Endometrial microvascular endothelial cells (primary cell): ENCODE results near the gene CCDC83. TPM values are rescaled to one million over a fixed set of nuclear protein-coding genes. Genes with fewer than 3 reads are reported as not detected.

ENCODE experiments used
- in situ Hi-C: cut with HindIII; loops from 2 replicates; pipeline ENCODE4 v1.10.0; 2017; ENCODE audit warnings: low sequenced_read_pairs, low pct_unique_long_range_greater_than_20kb; ENCODE audit errors: inconsistent ontology term
- total RNA-seq: library from RNA; depleted of rRNA; stranded (reverse); fragments of >200 nt; gene quantifications from one replicate; pipeline ENCODE4 v1.2.3, GENCODE V29; 2015; ENCODE audit errors: inconsistent ontology term

CCDC83 gene
- total RNA-seq, 1 donor from 2014 or later: not detected

DNA sequence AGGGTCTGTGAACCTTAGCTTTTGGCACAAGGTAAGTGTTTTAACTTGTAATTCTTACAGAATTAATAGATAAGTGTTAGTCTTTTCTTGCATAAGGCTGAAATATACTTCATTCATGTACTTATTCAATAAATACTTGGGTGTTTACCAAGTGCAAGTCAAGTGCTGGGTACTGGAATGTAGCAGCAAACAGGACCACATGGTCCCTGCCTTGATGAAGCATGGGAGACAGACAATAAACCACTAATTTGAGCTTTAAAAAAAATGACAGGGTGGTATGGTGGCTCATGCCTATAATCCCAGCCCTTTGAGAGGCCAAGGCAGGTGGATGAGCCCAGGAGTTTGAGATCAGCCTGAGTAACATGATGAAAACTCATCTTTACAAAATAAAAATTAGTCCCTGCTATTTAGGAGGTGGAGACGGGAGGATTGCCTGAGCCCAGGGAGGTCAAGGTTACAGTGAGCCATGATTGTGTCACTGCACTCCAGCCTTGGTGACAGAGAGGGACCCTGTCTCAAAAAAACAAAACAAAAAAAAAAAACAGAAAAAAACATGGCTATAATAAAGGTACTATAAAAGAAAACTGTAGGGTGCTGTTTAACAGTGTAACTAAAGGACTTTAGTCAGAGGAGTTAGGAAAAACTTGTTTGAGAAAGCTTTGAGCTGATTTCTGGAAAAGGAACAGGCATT lies 11.1 kb downstream of the CCDC83 start:
- in situ Hi-C loops: no loop called here

- in situ Hi-C loops: no loop called here
Measured at GRCh38 chr11:85867751-85868150, 12.6 kb downstream of the CCDC83 start.

- in situ Hi-C loops: no loop called here
Measured at GRCh38 chr11:85869781-85870180, 14.6 kb downstream of the CCDC83 start.

DNA sequence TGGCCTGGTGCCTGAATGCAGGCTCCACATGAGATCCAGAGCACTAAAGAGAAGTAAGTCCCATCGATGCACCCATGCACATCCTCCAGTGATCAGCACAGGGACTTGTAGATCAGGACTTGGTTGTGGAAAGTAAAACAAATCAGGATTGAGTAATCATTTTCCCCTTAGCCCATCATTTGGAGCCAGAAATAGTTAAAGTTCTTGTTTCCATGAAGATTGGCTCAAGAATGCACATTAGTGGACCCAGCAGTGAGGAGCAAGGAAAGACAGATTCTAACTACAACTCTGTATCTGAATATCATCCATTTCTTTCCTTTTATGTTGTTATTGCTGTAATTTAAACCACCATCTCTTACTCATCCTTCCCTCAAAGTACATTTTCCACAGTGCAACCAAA lies 19.1 kb downstream of the CCDC83 start:
- in situ Hi-C loops: no loop called here

- in situ Hi-C loops: no loop called here
Measured at GRCh38 chr11:85875505-85875904, 20.3 kb downstream of the CCDC83 start.

DNA sequence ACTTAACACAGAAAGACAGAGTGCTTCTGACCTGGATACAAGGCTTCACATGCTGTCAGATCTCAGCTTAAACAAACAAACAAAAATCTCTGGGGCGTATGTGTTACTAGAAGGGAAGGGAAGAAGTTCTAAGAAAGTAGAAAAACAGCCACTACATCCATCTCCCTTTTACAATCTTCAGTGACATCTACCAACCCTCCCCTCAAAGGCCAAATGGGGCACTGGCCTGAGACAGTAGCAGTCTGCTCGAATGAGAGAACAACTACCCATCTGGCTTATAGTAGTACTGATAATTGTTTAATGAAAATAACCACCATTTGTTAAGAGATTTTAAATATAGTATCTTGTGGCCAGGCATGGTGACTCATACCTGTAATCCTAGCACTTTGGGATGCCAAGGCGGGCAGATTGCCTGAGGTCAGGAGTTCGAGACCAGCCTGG lies 29.4 kb downstream of the CCDC83 start:
- in situ Hi-C loops: no loop called here

GRCh38 chr11:85886089-85887056 lies 31.2 kb downstream of the CCDC83 start:
- in situ Hi-C loops: no loop called here

DNA sequence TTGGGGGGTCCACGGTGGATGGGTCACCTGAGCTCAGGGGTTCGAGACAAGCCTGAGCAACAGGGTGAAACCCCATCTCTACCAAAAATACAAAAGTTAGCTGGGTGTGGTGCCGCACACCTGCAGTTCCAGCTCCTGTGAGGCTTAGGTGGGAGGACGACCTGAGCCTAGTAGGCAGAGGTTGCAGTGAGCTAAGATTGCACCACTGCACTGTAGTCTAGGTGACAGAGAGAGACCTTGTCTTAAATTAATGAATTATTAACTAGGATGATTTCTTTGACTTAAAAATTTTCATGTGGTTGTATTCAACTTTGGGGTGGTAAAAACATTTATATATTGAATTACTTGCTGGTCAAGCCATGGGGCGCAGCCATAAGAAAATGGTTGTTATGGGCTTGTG lies 33.9 kb downstream of the CCDC83 start:
- in situ Hi-C loops: no loop called here

DNA sequence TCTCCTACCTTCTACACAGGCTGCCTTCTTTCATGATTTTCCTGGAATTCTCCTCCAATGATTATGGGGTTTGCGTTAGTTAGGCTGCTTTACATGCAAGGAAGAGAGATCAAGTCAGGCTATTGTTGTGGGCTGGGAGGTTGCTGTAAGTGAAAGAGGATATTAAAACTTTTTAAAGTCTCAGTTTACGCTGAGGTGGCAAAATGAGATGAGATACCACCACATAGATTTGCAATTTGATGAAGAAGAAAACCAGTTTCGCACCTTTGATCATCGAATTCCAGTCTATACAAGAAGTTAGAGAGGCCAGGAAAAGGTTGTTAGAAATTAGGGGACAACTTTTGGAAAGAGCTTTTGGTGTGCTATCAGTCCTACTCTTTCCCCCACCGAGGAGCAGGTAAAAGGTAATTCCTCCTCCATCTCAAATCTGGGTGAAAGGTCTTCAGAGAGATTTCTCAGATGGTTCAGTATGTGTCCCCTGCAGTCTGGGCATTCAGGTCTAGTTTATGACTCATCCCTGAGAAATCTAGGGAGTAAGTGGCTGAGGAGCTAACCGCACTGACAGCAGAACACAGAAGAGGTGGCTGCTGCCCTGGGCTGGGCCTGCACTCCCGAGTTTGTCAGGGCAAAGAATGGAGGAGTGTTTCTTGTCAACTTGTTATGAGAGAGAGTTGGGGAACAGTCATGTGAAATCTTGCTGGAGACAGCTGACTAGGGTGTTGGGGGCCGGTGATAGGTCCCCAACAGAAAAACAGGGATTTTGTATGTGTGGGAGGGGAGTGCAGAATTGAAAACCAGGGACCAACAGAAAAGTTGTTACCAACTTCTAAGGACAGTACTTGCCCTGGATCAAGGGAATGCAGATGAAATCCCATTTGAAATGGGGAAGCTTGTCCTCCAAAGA lies 34.7 kb downstream of the CCDC83 start:
- in situ Hi-C loops: no loop called here

DNA sequence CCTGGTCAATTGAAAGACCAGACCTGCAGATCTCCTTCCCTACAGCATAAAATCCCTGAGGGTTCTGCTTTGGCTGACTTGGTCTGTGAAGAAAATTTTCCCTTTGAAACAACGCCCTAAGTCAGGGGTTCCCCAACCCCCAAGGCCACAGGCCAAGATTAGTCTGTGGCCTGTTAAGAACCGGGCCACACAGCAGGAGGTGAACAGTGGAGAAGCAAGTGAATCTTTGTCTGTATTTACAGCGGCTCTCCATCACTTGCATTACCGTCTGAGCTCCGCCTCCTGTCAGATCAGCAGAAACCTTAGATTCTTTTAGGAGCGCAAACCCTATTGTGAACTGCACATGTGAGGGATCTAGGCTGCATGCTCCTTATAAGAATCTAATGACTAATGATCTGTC lies 38.2 kb downstream of the CCDC83 start:
- in situ Hi-C loops: no loop called here

- in situ Hi-C loops: no loop called here
Measured at GRCh38 chr11:85896876-85897275, 41.7 kb downstream of the CCDC83 start.

DNA sequence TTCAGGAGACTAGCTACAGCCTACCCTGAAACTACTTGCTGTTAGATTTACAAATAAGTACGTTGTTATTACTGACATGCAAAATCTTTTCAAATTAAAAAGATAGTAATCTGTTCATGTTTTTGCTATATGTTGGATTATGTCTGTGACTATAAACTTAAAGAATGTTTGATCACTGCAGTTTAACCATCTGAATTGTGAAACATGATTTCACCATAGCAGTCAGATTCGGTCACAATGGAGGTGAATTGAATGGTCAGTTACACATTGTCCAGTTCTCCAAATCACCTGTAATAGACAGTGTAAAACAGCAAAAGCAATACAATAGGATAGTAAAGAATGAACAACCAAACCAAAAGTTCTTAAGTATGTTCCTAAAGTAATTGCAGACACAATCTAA lies 43.3 kb downstream of the CCDC83 start:
- in situ Hi-C loops: no loop called here

DNA sequence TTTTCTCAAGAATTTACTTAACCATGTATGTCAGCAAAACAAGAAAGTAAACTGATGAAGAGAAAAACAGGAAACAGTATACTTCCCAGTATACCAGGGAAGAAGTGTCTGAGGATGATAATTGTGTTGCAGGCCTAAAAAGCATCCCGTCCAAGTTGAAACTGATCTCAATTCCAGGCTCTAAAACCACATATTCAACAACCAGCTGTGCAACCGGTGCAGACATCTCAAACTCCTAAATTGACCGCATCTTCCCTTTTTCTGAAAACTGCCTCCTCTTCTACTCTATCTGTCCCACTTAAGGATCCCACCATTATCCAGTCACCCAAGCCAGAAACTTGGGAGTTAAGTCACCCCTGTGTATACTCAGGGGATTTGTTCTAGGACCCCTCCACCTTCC lies 47.2 kb downstream of the CCDC83 start:
- in situ Hi-C loops: no loop called here

DNA sequence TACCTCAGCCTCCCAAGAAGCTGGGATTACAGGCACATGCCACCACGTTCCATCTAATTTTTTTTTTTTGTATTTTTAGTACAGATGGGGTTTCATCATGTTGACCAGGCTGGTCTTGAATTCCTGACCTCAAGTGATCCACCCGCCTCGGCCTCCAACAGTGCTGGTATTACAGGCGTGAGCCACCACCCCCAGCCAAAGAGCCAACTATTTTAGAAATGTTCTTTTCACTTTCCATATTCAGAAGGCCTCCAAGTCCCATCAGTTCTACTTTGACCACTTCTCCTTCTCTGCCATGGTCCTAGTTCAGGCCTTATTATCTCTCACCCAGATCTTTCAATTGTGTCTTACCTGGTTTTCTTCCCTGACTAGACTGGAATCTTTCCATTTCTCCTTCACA lies 48.2 kb downstream of the CCDC83 start:
- in situ Hi-C loops: no loop called here

- in situ Hi-C loops: no loop called here
Measured at GRCh38 chr11:85903811-85904210, 48.6 kb downstream of the CCDC83 start.

DNA sequence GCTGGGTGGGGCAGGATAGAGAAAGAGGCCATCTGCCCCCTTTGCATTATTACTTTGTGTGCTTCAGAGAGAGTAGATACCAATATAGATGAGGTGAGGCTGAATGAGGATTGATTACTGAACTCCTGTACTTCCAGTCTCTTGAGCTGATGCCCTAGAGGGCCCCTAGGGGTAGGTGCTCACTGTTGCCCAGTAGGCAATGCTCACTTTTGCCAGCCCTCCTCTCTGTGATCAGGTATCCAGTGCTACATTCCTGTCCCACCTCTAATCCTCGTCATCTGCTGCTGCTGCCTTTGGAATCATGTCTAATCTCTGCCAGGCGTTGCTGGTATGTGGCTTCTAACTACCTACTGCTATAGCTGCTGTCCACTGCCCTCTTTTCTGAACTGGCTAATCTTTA lies 57.2 kb downstream of the CCDC83 start:
- in situ Hi-C loops: no loop called here

DNA sequence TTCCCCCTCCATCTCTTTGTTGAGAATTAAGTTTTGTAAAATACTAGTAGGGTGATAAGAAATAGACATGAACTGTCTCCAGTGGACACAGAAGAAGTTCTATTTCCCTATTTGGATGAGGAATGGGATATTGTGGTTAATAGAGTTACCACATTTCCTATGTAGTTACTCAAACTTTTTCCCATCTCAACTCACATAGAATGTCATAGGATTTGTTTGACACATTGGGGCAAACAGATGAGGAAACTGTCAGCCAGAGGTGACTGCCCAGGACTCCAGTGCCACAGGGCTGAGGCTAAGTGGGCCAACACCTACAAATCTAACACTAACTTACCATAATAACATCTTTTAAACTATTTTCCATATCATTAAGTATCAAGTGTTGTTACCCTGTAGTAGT lies 58.3 kb downstream of the CCDC83 start:
- in situ Hi-C loops: no loop called here

GRCh38 chr11:85914425-85914824 lies 59.2 kb downstream of the CCDC83 start:
- in situ Hi-C loops: no loop called here
